DOHH2 (cell line): Measurements from ENCODE around the gene GJA4.

ENCODE experiments used
- CTCF ChIP-seq: fragments of 200-600 bp; sonication (generic); IDR thresholded peaks from one replicate; pipeline ENCODE4 v1.5.1; 2014; ENCODE audit warnings: antibody characterized with exemption, mild to moderate bottlenecking, low read depth, low read length; ENCODE audit not compliant: poor library complexity, severe bottlenecking
- EZH2phosphoT487 ChIP-seq: fragments of 200-600 bp; sonication (generic); IDR thresholded peaks from 2 replicates; pipeline ENCODE4 v1.6.1; 2017; ENCODE audit warnings: borderline replicate concordance, mild to moderate bottlenecking, antibody characterized with exemption, low read length, moderate library complexity, mixed read lengths

GRCh38 chr1:34803770-34804169, 11.0 kb downstream of the GJA4 start:
- TF ChIP-seq CTCF (no peak), EZH2phosphoT487 (no peak)
